Right atrium auricular region (tissue), 2 donors: ENCODE results near the gene SH3BP5L. TPM values are rescaled to one million over a fixed set of nuclear protein-coding genes. Genes with fewer than 3 reads are reported as not detected.

Experiments used
- microRNA-seq, 2 donors: library from miRNA; unstranded; fragments of <30 nt; microRNA quantifications; one replicate each; pipeline ENCODE4, GENCODE V29; 2016 to 2017; ENCODE audit warnings: borderline number of aligned reads in 2 of 2, borderline replicate concordance in 1 of 2
- total RNA-seq, 2 donors: library from RNA; depleted of rRNA; stranded (reverse); fragments of >200 nt; gene quantifications; one replicate each; pipeline ENCODE4 v1.1.0, GENCODE V29; 2016

The SH3BP5L gene
- total RNA-seq, 2 donors from 2014 or later = 13.6 to 18.5 TPM

Small RNA genes within 50 kb of the gene (microRNA-seq; reads per million reads assigned to microRNA genes)
- 3.5 to 4.2 reads per million in 2 donors for gene MIR3124

Other genes starting within 250 kb of the SH3BP5L start
- gene OR2T10, start 228.2 kb downstream of the SH3BP5L start, total RNA-seq = not detected
- not detected for gene OR2T11, start 190.8 kb downstream of the SH3BP5L start, total RNA-seq
- gene OR2T35, start 180.6 kb downstream of the SH3BP5L start, total RNA-seq = not detected
- gene OR2T27, start 170.4 kb downstream of the SH3BP5L start, total RNA-seq = not detected
- not detected for gene OR14I1, start 123.1 kb downstream of the SH3BP5L start, total RNA-seq
- not detected for gene LYPD8, start 70.2 kb downstream of the SH3BP5L start, total RNA-seq
- 10 to 100 TPM; 55.3 to 59.1 TPM for gene ZNF672, start 12.3 kb upstream of the SH3BP5L start, total RNA-seq
- gene ZNF692, start 33.2 kb upstream of the SH3BP5L start, total RNA-seq = 10 to 100 TPM in 1 of 2 donors, 1 to 10 TPM in 1; 9.7 to 11.8 TPM
- 1 to 10 TPM; 2.4 to 3.1 TPM for gene PGBD2, start 80.3 kb upstream of the SH3BP5L start, total RNA-seq